ENCODE results near the gene PLB1.

PLB1 gene

DNA sequence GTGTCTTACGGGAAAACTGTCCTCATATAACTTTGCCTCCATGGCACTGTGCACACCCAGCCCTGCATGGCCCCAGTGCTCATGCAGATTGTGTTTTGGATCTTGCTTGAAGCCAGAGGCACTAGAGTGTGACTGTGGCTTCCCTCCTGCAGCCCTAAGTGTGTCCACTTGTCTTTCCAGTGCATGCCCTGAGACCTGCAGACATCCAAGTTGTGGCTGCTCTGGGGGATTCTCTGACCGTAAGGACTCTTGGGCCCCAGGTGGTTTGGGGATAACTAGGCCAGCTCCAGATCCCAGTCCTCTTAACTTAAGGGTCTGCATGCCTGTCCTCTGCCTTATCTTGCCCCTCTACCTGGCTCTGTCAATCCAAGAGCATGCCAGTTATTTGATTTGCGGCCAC, 96.6 kb downstream of the PLB1 start:
- Histone ChIP-seq H3K4me3 (ENCODE audit: extremely low read depth, insufficient read depth, low read length, poor library complexity, severe bottlenecking) (no peak overlapping the region), H3K36me3 (ENCODE audit: control insufficient read depth, insufficient read depth, low read length) (no peaks in the 10 kb centered on the region), H3K27ac (ENCODE audit: low read depth, low read length, severe bottlenecking) (no peak overlapping the region), H3K4me1 (ENCODE audit: control insufficient read depth, insufficient read depth, low read length, poor library complexity, severe bottlenecking) (peaks cover 17% of the 10 kb centered on the region), H3K9me3 (ENCODE audit: control insufficient read depth, low read length) (no peaks in the 10 kb centered on the region)
- WGBS, 2 experiments (ENCODE audit: insufficient coverage in 2 of 2), result 96 to 100% methylated on average over 2 of the region's 3 CpGs

DNA sequence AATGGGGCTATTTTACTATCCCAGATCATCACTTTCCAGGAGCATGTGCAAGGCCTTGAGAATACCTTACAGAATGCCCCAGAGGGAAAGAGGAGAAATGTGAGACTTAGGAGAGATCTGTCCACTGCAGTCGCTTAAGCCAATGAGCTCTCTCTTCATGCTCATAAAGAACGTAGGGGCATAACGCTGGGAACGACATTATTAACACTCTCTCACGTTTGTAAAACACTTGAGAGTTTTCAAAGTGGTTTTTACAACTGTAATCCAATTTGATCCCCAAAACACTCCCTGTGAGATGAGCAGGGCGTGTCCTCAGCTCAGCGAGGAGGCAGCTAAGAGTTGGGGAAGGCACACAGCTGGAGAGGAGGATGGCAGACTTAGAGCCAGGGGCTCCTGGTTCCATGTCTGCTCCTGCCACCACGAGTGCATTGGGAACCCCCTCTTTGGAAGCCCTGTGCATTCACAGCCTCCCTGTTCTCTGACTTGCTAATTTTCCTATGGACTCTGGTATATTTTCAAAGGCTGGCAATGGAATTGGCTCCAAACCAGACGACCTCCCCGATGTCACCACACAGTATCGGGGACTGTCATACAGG, 97.4 kb downstream of the PLB1 start:
- 79 to 83% methylated on average over 5 to 6 of the region's 11 CpGs for WGBS, 2 experiments (ENCODE audit: insufficient coverage in 2 of 2)
- Histone ChIP-seq H3K27ac (ENCODE audit: low read depth, low read length, severe bottlenecking) (no peak overlapping the region), H3K36me3 (ENCODE audit: control insufficient read depth, insufficient read depth, low read length) (no peaks in the 10 kb centered on the region), H3K4me1 (ENCODE audit: control insufficient read depth, insufficient read depth, low read length, poor library complexity, severe bottlenecking) (peaks cover 17% of the 10 kb centered on the region), H3K4me3 (ENCODE audit: extremely low read depth, insufficient read depth, low read length, poor library complexity, severe bottlenecking) (no peak overlapping the region), H3K9me3 (ENCODE audit: control insufficient read depth, low read length) (no peaks in the 10 kb centered on the region)

DNA sequence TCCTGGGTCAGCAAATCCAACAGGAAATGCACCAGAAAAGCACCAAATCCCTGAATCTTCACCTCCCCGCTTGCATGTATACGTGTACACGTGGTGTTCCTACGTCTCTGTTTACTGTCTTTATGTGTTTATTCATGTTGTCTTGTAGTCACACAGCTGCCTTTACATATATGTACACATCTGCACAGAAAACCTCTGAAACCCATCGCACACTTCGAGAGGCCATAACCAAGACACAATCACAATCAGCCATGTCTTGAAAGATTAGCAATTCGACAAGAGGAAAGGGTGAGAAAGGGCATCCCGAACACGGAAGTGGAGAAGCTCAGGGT, 98.1 kb downstream of the PLB1 start:
- H3K36me3 ChIP-seq (ENCODE audit: control insufficient read depth, insufficient read depth, low read length), result no peaks in the 10 kb centered on the region
- H3K27ac ChIP-seq (ENCODE audit: low read depth, low read length, severe bottlenecking), result no peak overlapping the region
- no peaks in the 10 kb centered on the region for H3K9me3 ChIP-seq (ENCODE audit: control insufficient read depth, low read length)
- H3K4me1 ChIP-seq (ENCODE audit: control insufficient read depth, insufficient read depth, low read length, poor library complexity, severe bottlenecking), result peaks cover 17% of the 10 kb centered on the region
- no peak overlapping the region for H3K4me3 ChIP-seq (ENCODE audit: extremely low read depth, insufficient read depth, low read length, poor library complexity, severe bottlenecking)
- 46 to 75% methylated on average over 2 to 5 of the region's 9 CpGs for WGBS, 2 experiments (ENCODE audit: insufficient coverage in 2 of 2)

DNA sequence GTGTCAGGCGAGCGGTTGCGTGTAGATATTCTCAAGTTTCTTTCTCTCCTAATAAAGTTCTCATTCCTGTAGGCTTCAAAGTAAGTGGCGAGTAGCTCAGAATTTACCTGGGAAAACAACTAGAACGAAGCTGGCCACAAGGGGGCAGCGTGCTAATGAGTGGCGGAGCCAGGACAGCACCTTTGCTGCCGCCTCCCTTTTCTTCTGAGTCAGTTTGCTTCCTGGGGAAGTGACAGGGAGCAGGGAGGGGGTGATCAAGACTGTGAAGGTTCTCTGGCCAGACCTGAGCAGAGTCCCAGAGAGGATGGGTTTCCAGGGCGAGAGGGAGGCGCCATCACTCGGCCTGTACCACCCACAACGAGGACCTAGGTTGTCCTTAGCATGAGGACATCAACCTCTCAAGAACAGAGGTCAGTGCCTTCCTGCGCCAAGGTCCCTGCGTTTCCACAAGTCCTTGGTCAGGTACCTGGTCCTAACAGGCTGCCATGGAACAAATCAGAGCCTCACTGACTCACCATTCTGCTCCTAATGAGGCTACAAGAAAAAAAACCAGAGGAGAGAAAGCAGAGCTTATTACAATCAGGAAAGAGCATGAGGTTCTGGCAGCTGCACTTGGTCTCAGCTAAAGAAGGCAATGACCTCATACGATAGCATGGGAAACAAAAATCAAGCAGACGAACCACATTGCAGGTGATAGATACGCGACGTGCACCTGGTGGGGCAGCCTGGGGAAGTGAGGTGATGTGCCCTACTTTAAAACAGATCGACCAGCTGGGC, 98.7 kb downstream of the PLB1 start:
- Histone ChIP-seq H3K9me3 (ENCODE audit: control insufficient read depth, low read length) (no peaks in the 10 kb centered on the region), H3K27ac (ENCODE audit: low read depth, low read length, severe bottlenecking) (peak overlapping the region; percentile 75), H3K4me3 (ENCODE audit: extremely low read depth, insufficient read depth, low read length, poor library complexity, severe bottlenecking) (no peak overlapping the region), H3K36me3 (ENCODE audit: control insufficient read depth, insufficient read depth, low read length) (no peaks in the 10 kb centered on the region), H3K4me1 (ENCODE audit: control insufficient read depth, insufficient read depth, low read length, poor library complexity, severe bottlenecking) (peaks cover 17% of the 10 kb centered on the region)
- 56 to 66% methylated on average over 14 to 16 of the region's 20 CpGs for WGBS, 2 experiments (ENCODE audit: insufficient coverage in 2 of 2)

DNA sequence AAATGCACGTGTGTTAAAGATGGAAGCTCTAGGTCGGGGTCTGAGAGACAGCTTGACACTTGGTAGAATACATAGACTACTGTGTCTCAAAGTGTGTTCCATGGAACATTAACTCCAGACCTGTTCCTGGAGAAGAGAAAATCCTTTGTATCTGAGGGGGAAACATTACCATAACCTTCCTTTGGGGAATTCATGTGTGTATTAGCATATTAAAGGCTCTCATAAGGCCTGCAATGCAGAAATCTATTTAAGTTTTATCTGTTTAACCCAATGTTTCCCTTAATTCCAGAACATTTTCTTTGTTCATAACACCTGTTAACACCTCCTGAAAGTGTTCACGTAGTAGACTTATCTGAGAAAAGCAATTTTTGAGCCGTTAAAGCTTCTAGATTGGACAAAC, 99.5 kb downstream of the PLB1 start:
- H3K4me1 ChIP-seq (ENCODE audit: control insufficient read depth, insufficient read depth, low read length, poor library complexity, severe bottlenecking), result peaks cover 17% of the 10 kb centered on the region
- H3K4me3 ChIP-seq (ENCODE audit: extremely low read depth, insufficient read depth, low read length, poor library complexity, severe bottlenecking), result no peak overlapping the region
- H3K9me3 ChIP-seq (ENCODE audit: control insufficient read depth, low read length), result no peaks in the 10 kb centered on the region
- WGBS, 2 experiments (ENCODE audit: insufficient coverage in 2 of 2), result 90 to 100% methylated on average over 1 to 3 of the region's 4 CpGs
- H3K27ac ChIP-seq (ENCODE audit: low read depth, low read length, severe bottlenecking), result no peak overlapping the region
- no peaks in the 10 kb centered on the region for H3K36me3 ChIP-seq (ENCODE audit: control insufficient read depth, insufficient read depth, low read length)

DNA sequence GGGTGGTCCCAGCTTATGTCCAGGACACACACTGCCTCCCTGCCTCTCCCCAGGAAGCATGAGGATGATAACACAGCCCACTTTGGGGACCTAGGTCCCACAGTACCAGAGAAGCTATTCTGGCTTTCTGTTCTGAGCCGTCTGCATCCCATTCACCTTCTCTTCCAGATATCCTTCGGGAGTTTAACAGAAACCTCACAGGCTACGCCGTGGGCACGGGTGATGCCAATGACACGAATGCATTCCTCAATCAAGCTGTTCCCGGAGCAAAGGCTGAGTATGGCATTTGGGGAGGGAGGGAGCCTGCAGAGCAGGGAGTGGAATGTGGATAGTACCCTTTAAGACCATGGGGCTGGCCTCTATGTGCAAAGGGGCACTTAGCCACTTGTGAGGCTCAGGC, 102.6 kb downstream of the PLB1 start:
- no peak overlapping the region for H3K4me3 ChIP-seq (ENCODE audit: extremely low read depth, insufficient read depth, low read length, poor library complexity, severe bottlenecking)
- H3K9me3 ChIP-seq (ENCODE audit: control insufficient read depth, low read length), result no peaks in the 10 kb centered on the region
- 94 to 98% methylated on average over 5 to 7 of the region's 7 CpGs for WGBS, 2 experiments (ENCODE audit: insufficient coverage in 2 of 2)
- H3K4me1 ChIP-seq (ENCODE audit: control insufficient read depth, insufficient read depth, low read length, poor library complexity, severe bottlenecking), result peaks cover 17% of the 10 kb centered on the region
- H3K27ac ChIP-seq (ENCODE audit: low read depth, low read length, severe bottlenecking), result no peak overlapping the region
- no peaks in the 10 kb centered on the region for H3K36me3 ChIP-seq (ENCODE audit: control insufficient read depth, insufficient read depth, low read length)

DNA sequence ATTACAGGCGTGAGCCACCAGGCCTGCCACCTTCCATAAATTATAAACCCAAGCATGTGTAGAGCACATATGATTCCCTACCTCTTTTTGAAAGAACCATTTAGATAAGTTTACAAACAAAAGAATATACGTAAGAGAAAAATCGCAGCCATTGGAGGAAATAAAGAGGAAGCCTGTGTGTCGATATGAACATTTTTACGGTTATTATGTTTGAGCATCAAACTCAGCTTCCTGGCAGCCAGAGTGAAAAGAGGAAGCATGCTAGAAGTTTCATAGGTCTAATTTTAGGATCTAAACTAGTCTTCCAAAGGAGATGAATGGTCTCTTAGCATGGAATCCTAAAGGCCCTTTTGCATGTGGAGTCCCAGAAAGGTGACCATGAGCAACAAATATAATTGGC, 104.3 kb downstream of the PLB1 start:
- 87 to 99% methylated on average over 5 of the region's 5 CpGs for WGBS, 2 experiments (ENCODE audit: insufficient coverage in 2 of 2)
- H3K4me1 ChIP-seq (ENCODE audit: control insufficient read depth, insufficient read depth, low read length, poor library complexity, severe bottlenecking), result peaks cover 12% of the 10 kb centered on the region

DNA sequence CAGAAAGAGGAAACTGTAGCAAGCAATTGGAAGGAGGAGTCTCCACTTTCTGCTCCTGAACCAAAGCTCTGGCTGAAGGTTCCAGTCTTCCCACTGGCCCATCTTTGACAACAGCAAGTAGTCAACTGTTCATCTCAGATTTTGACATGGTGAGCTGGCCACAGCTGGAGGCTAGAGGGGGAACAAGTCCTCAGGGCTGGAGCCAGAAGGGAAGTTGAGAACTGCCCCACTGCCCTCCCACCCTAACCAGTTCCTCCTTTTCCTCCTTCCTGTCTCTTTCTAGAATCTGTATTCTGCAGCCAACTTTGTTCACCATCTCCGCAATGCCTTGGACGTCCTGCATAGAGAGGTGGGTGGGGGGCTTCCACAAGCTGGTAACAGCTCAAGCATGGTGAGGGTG, 105.8 kb downstream of the PLB1 start:
- H3K4me1 ChIP-seq (ENCODE audit: control insufficient read depth, insufficient read depth, low read length, poor library complexity, severe bottlenecking), result peaks cover 6% of the 10 kb centered on the region
- H3K27ac ChIP-seq (ENCODE audit: low read depth, low read length, severe bottlenecking), result no peak overlapping the region
- no peaks in the 10 kb centered on the region for H3K9me3 ChIP-seq (ENCODE audit: control insufficient read depth, low read length)
- H3K4me3 ChIP-seq (ENCODE audit: extremely low read depth, insufficient read depth, low read length, poor library complexity, severe bottlenecking), result no peak overlapping the region
- no CpG with 5 or more reads among the region's 2 CpGs for WGBS, 2 experiments (ENCODE audit: insufficient coverage in 2 of 2)
- H3K36me3 ChIP-seq (ENCODE audit: control insufficient read depth, insufficient read depth, low read length), result no peaks in the 10 kb centered on the region

More for the DNA sequence above, 104.3 kb downstream of the PLB1 start:
- no peak overlapping the region for H3K27ac ChIP-seq (ENCODE audit: low read depth, low read length, severe bottlenecking)
- no peaks in the 10 kb centered on the region for H3K9me3 ChIP-seq (ENCODE audit: control insufficient read depth, low read length)
- H3K36me3 ChIP-seq (ENCODE audit: control insufficient read depth, insufficient read depth, low read length), result no peaks in the 10 kb centered on the region
- H3K4me3 ChIP-seq (ENCODE audit: extremely low read depth, insufficient read depth, low read length, poor library complexity, severe bottlenecking), result no peak overlapping the region

DNA sequence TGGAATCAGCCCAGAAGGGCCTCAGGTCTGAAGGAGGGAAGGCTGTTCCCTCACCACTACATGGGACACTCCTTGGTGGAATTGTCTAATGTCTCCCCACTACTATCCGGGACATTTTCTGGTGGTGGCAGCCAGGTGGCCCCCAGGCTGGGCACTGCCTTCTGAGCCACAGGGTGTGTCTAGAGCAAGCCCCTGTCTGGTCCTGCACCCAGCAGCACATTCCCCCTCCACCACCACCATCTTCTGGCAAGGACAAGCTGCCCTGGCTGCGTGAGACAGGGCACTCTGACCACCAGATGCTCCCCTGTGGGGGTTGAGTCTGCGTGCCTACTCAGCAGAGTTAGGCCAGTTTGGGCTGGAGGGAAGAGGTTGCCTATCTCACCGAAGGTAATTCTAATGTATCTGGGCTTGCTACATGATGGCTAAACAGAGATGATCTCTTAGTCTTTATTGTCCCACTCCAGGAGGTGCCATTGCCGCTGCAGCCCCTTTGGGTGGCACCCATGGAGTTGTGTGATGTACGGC, 106.3 kb downstream of the PLB1 start:
- H3K9me3 ChIP-seq (ENCODE audit: control insufficient read depth, low read length), result no peaks in the 10 kb centered on the region
- no peak overlapping the region for H3K4me3 ChIP-seq (ENCODE audit: extremely low read depth, insufficient read depth, low read length, poor library complexity, severe bottlenecking)
- 92 to 100% methylated on average over 6 of the region's 6 CpGs for WGBS, 2 experiments (ENCODE audit: insufficient coverage in 2 of 2)
- H3K36me3 ChIP-seq (ENCODE audit: control insufficient read depth, insufficient read depth, low read length), result no peaks in the 10 kb centered on the region
- H3K4me1 ChIP-seq (ENCODE audit: control insufficient read depth, insufficient read depth, low read length, poor library complexity, severe bottlenecking), result peaks cover 11% of the 10 kb centered on the region
- H3K27ac ChIP-seq (ENCODE audit: low read depth, low read length, severe bottlenecking), result no peak overlapping the region

DNA sequence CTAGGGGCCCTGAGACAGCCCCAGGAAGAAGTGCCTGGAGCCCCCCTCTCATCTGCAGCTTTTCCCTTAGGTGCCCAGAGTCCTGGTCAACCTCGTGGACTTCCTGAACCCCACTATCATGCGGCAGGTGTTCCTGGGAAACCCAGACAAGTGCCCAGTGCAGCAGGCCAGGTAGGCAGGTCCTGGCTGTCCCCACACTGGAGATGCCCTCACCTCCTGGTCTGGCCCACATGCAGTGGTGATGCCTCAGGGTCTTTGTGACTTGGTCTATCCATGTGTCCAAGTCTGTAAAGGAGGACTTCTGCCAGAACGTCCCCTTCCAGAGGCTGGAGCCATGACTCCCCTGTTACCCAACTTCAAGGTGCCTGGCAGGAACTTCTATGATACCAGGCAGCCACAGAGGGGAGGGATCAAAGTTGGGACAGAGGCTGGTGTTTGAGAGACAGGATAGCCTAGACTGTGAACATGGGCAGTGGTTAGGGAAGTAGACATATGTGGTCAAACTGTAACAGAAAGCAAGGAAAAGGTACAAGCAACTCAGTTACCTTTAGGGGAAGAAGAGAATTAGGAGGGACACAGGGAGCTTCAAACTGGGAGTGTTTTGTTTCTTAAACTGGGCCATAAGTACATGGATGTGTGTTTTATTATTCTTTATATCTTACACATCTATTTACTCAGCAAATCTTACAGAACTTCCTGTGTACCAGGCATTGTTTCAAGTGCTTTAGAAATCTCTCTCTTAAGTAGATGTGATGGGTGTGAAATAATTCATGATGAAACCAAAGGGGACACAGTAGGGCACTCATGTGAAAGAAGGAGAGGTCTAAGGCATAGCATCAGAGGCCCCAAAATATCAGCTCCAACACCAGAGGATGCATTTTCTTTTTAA, 107.1 kb downstream of the PLB1 start:
- WGBS, 2 experiments (ENCODE audit: insufficient coverage in 2 of 2), result 90 to 95% methylated on average over 2 of the region's 3 CpGs
- Histone ChIP-seq H3K9me3 (ENCODE audit: control insufficient read depth, low read length) (no peaks in the 10 kb centered on the region), H3K4me3 (ENCODE audit: extremely low read depth, insufficient read depth, low read length, poor library complexity, severe bottlenecking) (no peak overlapping the region), H3K27ac (ENCODE audit: low read depth, low read length, severe bottlenecking) (no peak overlapping the region), H3K4me1 (ENCODE audit: control insufficient read depth, insufficient read depth, low read length, poor library complexity, severe bottlenecking) (peaks cover 12% of the 10 kb centered on the region), H3K36me3 (ENCODE audit: control insufficient read depth, insufficient read depth, low read length) (no peaks in the 10 kb centered on the region)

All from mesodermal cell (in vitro differentiated cells).